ENCODE data around the gene SREBF1. TPM values are rescaled to one million over a fixed set of nuclear protein-coding genes. Genes with fewer than 3 reads are reported as not detected.
A peak's percentile ranks its signal among the peaks of the same experiment; 100 is the strongest.

The SREBF1 gene
- total RNA-seq, 2 experiments from 2014 or later: 175 to 176 TPM

- CTCF ChIA-PET: interaction anchor here (3.3 to 4.3 kb wide), 2 partner anchors 14 kb away, joined by 12 to 32 read pairs; no protein-coding TSS in a partner anchor
- no peak for DNase-seq
- Mint-ChIP-seq H3K36me3 (ENCODE audit: low read depth) (peaks cover 29% of the 10 kb centered on the region), H3K27me3 (no peaks in the 10 kb centered on the region), H3K4me1 (peaks cover 76% of the 10 kb centered on the region), H3K4me3 (peak overlapping the region; percentile 87), H3K9me3 (no peaks in the 10 kb centered on the region), H3K27ac (peak overlapping the region; percentile 89)
- POLR2A ChIA-PET: no interaction called here
These were observed 1.8 kb downstream of the SREBF1 start for GRCh38 chr17:17834974-17835373.

- peak overlapping the region; percentile 87 for H3K4me3 Mint-ChIP-seq
- H3K27me3 Mint-ChIP-seq: no peaks in the 10 kb centered on the region
- H3K36me3 Mint-ChIP-seq (ENCODE audit: low read depth): peaks cover 29% of the 10 kb centered on the region
- peak overlapping the region; percentile 89 for H3K27ac Mint-ChIP-seq
- H3K9me3 Mint-ChIP-seq: no peaks in the 10 kb centered on the region
- peaks cover 67% of the 10 kb centered on the region for H3K4me1 Mint-ChIP-seq
- POLR2A ChIA-PET: interaction anchor here (0.6 to 0.8 kb wide), 3 partner anchors 8 to 66 kb away, joined by 3 to 9 read pairs (median 6); no protein-coding TSS in a partner anchor
- CTCF ChIA-PET: interaction anchor here (3.3 kb wide), 1 partner anchor 15 kb away, joined by 12 read pairs; no protein-coding TSS in a partner anchor
- no peak for DNase-seq
These were observed 3.0 kb downstream of the SREBF1 start for GRCh38 chr17:17833658-17834357.

GRCh38 chr17:17832032-17832363 lies 4.8 kb downstream of the SREBF1 start:
- H3K36me3 Mint-ChIP-seq (ENCODE audit: low read depth): peaks cover 33% of the 10 kb centered on the region
- CTCF ChIA-PET: interaction anchor here (0.7 to 3.3 kb wide), 2 partner anchors 17 to 21 kb away, joined by 3 to 12 read pairs; no protein-coding TSS in a partner anchor
- POLR2A ChIA-PET: no interaction called here
- no peaks in the 10 kb centered on the region for H3K9me3 Mint-ChIP-seq
- H3K27ac Mint-ChIP-seq: no peak overlapping the region
- no peak overlapping the region for H3K4me3 Mint-ChIP-seq
- no peak for DNase-seq
- no peaks in the 10 kb centered on the region for H3K27me3 Mint-ChIP-seq
- H3K4me1 Mint-ChIP-seq: peaks cover 66% of the 10 kb centered on the region

- Mint-ChIP-seq H3K36me3 (ENCODE audit: low read depth) (peaks cover 38% of the 10 kb centered on the region), H3K27ac (peak overlapping the region; percentile 16), H3K9me3 (no peaks in the 10 kb centered on the region), H3K4me3 (no peak overlapping the region), H3K4me1 (peaks cover 70% of the 10 kb centered on the region), H3K27me3 (no peaks in the 10 kb centered on the region)
- CTCF ChIA-PET: interaction anchor here (0.6 to 3.3 kb wide), 4 partner anchors 17 to 26 kb away, joined by 3 to 12 read pairs (median 4); no protein-coding TSS in a partner anchor
- POLR2A ChIA-PET: no interaction called here
- no peak for DNase-seq
These were observed 5.4 kb downstream of the SREBF1 start for GRCh38 chr17:17831208-17832031.

GRCh38 chr17:17830740-17831207 lies 6.0 kb downstream of the SREBF1 start:
- POLR2A ChIA-PET: no interaction called here
- Mint-ChIP-seq H3K9me3 (no peaks in the 10 kb centered on the region), H3K27ac (no peak overlapping the region), H3K4me3 (no peak overlapping the region), H3K4me1 (peaks cover 73% of the 10 kb centered on the region), H3K36me3 (ENCODE audit: low read depth) (peaks cover 40% of the 10 kb centered on the region), H3K27me3 (no peaks in the 10 kb centered on the region)
- CTCF ChIA-PET: interaction anchor here (0.6 to 1.1 kb wide), 3 partner anchors 10 to 27 kb away, joined by 3 to 4 read pairs (median 3); no protein-coding TSS in a partner anchor
- DNase-seq: no peak

GRCh38 chr17:17830269-17830567 lies 6.6 kb downstream of the SREBF1 start:
- H3K27ac Mint-ChIP-seq: no peak overlapping the region
- CTCF ChIA-PET: interaction anchor here (1.1 kb wide), 1 partner anchor 9 kb away, joined by 3 read pairs; no protein-coding TSS in a partner anchor
- H3K4me3 Mint-ChIP-seq: no peak overlapping the region
- no peak for DNase-seq
- H3K4me1 Mint-ChIP-seq: peaks cover 73% of the 10 kb centered on the region
- H3K9me3 Mint-ChIP-seq: no peaks in the 10 kb centered on the region
- H3K36me3 Mint-ChIP-seq (ENCODE audit: low read depth): peaks cover 37% of the 10 kb centered on the region
- no peaks in the 10 kb centered on the region for H3K27me3 Mint-ChIP-seq
- POLR2A ChIA-PET: interaction anchor here (0.6 kb wide), 1 partner anchor 15 kb away, joined by 3 read pairs; no protein-coding TSS in a partner anchor

GRCh38 chr17:17827826-17828621 lies 8.8 kb downstream of the SREBF1 start:
- H3K4me1 Mint-ChIP-seq: peaks cover 69% of the 10 kb centered on the region
- H3K27ac Mint-ChIP-seq: peak overlapping the region; percentile 44
- no peaks in the 10 kb centered on the region for H3K9me3 Mint-ChIP-seq
- ChIA-PET CTCF (interaction anchor here (0.7 to 3.3 kb wide), 7 partner anchors 8 to 33 kb away, joined by 3 to 15 read pairs (median 4); partner anchors contain the start of gene SREBF1), POLR2A (interaction anchor here (1.1 kb wide), 1 partner anchor 8 kb away, joined by 3 read pairs; no protein-coding TSS in a partner anchor)
- no peak for DNase-seq
- peaks cover 20% of the 10 kb centered on the region for H3K36me3 Mint-ChIP-seq (ENCODE audit: low read depth)
- no peak overlapping the region for H3K4me3 Mint-ChIP-seq
- H3K27me3 Mint-ChIP-seq: no peaks in the 10 kb centered on the region

GRCh38 chr17:17826942-17827785 lies 9.6 kb downstream of the SREBF1 start:
- CTCF ChIA-PET: interaction anchor here (1.2 to 3.3 kb wide), 7 partner anchors 7 to 33 kb away, joined by 3 to 15 read pairs (median 4); partner anchors contain the start of gene SREBF1

GRCh38 chr17:17826342-17826713 lies 10.5 kb downstream of the SREBF1 start:
- Mint-ChIP-seq H3K27ac (peak overlapping the region; percentile 91), H3K27me3 (no peaks in the 10 kb centered on the region), H3K36me3 (ENCODE audit: low read depth) (peaks cover 21% of the 10 kb centered on the region), H3K9me3 (no peaks in the 10 kb centered on the region), H3K4me1 (peaks cover 75% of the 10 kb centered on the region), H3K4me3 (peak overlapping the region; percentile 57)
- POLR2A ChIA-PET: no interaction called here
- CTCF ChIA-PET: interaction anchor here (1.4 to 3.3 kb wide), 2 partner anchors 10 to 22 kb away, joined by 4 to 15 read pairs; partner anchors contain the start of gene SREBF1
- no peak for DNase-seq

More at GRCh38 chr17:17826942-17827785, 9.6 kb downstream of the SREBF1 start:
- H3K4me3 Mint-ChIP-seq: no peak overlapping the region
- POLR2A ChIA-PET: interaction anchor here (1.1 kb wide), 1 partner anchor 9 kb away, joined by 3 read pairs; no protein-coding TSS in a partner anchor
- peak overlapping the region; percentile 91 for H3K27ac Mint-ChIP-seq
- H3K9me3 Mint-ChIP-seq: no peaks in the 10 kb centered on the region
- H3K4me1 Mint-ChIP-seq: peaks cover 74% of the 10 kb centered on the region
- H3K36me3 Mint-ChIP-seq (ENCODE audit: low read depth): peaks cover 24% of the 10 kb centered on the region
- no peaks in the 10 kb centered on the region for H3K27me3 Mint-ChIP-seq
- no peak for DNase-seq

GRCh38 chr17:17824783-17825614 lies 11.8 kb downstream of the SREBF1 start:
- no peak for DNase-seq
- POLR2A ChIA-PET: interaction anchor here (0.7 kb wide), 1 partner anchor 9 kb away, joined by 9 read pairs; no protein-coding TSS in a partner anchor
- no peaks in the 10 kb centered on the region for H3K27me3 Mint-ChIP-seq
- H3K36me3 Mint-ChIP-seq (ENCODE audit: low read depth): peaks cover 30% of the 10 kb centered on the region
- H3K4me3 Mint-ChIP-seq: peak overlapping the region; percentile 69
- H3K27ac Mint-ChIP-seq: peak overlapping the region; percentile 93
- CTCF ChIA-PET: interaction anchor here (0.5 to 3.3 kb wide), 8 partner anchors 11 to 1525 kb away, joined by 3 to 15 read pairs (median 4); partner anchors contain the start of gene SREBF1
- H3K4me1 Mint-ChIP-seq: peaks cover 82% of the 10 kb centered on the region
- H3K9me3 Mint-ChIP-seq: no peaks in the 10 kb centered on the region

Measured in activated CD4-positive, alpha-beta T cell treated with anti-CD3 and anti-CD28 coated beads, Interleukin-2, amount 10 ng/mL, durations not matched to agents 7 days and 5 days (primary cell).